ENCODE data around the gene PRR23E.

DNA sequence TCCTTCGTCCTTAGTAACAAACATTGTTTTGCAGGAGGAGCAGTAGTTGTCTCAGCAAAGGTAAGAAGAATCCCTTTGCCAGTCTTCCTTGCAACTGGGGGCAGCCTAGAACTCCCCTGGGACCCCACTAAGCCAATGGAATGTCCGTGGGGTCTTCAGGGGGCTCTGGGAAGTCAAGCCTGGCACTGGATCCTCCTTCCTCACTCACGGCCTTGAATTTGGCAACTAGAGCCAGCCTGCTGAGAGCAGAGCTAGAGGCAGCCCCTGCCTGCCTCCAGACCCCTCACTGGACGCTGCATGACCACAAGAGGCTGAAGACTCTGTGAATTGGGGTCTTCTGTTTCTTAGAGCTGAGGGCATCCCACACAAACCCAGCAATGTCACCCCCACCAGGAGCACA is 18.6 kb upstream of the PRR23E start:
- no peak for TF ChIP-seq REST (IDR thresholded peaks at IDR 0.05; ENCODE audit: insufficient read depth in 1 of 2, low read depth in 2 of 2, low read length in 2 of 2)
- TF ChIP-seq FOXP2 (optimal IDR thresholded peaks at IDR 0.05; ENCODE audit: borderline replicate concordance, extremely low read depth, extremely low read length, insufficient read depth): no peak
- no peak for TF ChIP-seq POLR2AphosphoS5 (IDR thresholded peaks at IDR 0.05; ENCODE audit: low read depth, low read length)

All from PFSK-1 (cell line).